Colonic mucosa (tissue), 4 donors: ENCODE measurements around the gene CPZ. TPM values are rescaled to one million over a fixed set of nuclear protein-coding genes. Genes with fewer than 3 reads are reported as not detected.

Experiments used
- DNase-seq: peaks from one replicate; pipeline ENCODE4 v3.0.0-alpha.2; 2020
- H3K27ac ChIP-seq: fragments of 200-600 bp; one replicate; pipeline ENCODE4 v1.8.0; 2021
- H3K27me3 ChIP-seq: fragments of 200-600 bp; one replicate; pipeline ENCODE4 v1.8.0; 2021
- H3K36me3 ChIP-seq: fragments of 200-600 bp; one replicate; pipeline ENCODE4 v1.8.0; 2021
- H3K4me1 ChIP-seq: fragments of 200-600 bp; one replicate; pipeline ENCODE4 v1.8.0; 2021; ENCODE audit warnings: mild to moderate bottlenecking
- H3K4me3 ChIP-seq: fragments of 200-600 bp; one replicate; pipeline ENCODE4 v1.8.0; 2021
- H3K9ac ChIP-seq, 2 donors: one replicate each; pipeline ENCODE4 v1.7.0; 2013; ENCODE audit warnings: control low read depth in 2 of 2, low read depth in 2 of 2, low read length in 2 of 2
- H3K9me3 ChIP-seq: fragments of 200-600 bp; one replicate; pipeline ENCODE4 v1.8.0; 2021
- CTCF ChIP-seq: fragments of 200-600 bp; IDR thresholded peaks from one replicate; pipeline ENCODE4 v1.8.0; 2022; ENCODE audit warnings: antibody characterized with exemption, mild to moderate bottlenecking
- intact Hi-C: fragments of 100-400 bp; cut with DNase I; formaldehyde crosslinking; loops from one replicate; pipeline ENCODE4 v1.14.1; 2022
- total RNA-seq, 2 donors: library from RNA; stranded (reverse); fragmentation: NEBNext Ultra II Directional in 1 of 2; extraction: Animal tissue kit (Norgen Biotek cat#: 25700) in 1 of 2; gene quantifications; one replicate each; pipeline ENCODE4 v1.2.1, GENCODE V29; 2021
- donor health status: healthy.
- donor health status: DM: no; HTN: no; CAD: no.
- donor health status: DM: no; HTN: no; CAD: no.

Gene CPZ
- total RNA-seq: 1 to 10 TPM; 1.2 to 1.5 TPM

GRCh38 chr4:8592366-8593263, at the start of gene CPZ:
TSS of gene CPZ (plus strand) at chr4:8592765. CDS start at chr4:8592834, 69 bp downstream.
- Histone ChIP-seq H3K4me1 (no peaks in the 10 kb centered on the region), H3K27ac (no peak within 1 kb of the TSS), H3K36me3 (no peaks in the 10 kb centered on the region), H3K9me3 (no peaks in the 10 kb centered on the region), H3K9ac (no peak within 1 kb of the TSS), H3K4me3 (no peak within 1 kb of the TSS), H3K27me3 (peaks cover 27% of the 10 kb centered on the region)
- intact Hi-C loops: loop anchor here (10.0 kb wide), 1 partner anchor 328 kb away; the partner anchor contains the start of gene HTRA3
- TF ChIP-seq CTCF: no peak
- no peak for DNase-seq

DNA sequence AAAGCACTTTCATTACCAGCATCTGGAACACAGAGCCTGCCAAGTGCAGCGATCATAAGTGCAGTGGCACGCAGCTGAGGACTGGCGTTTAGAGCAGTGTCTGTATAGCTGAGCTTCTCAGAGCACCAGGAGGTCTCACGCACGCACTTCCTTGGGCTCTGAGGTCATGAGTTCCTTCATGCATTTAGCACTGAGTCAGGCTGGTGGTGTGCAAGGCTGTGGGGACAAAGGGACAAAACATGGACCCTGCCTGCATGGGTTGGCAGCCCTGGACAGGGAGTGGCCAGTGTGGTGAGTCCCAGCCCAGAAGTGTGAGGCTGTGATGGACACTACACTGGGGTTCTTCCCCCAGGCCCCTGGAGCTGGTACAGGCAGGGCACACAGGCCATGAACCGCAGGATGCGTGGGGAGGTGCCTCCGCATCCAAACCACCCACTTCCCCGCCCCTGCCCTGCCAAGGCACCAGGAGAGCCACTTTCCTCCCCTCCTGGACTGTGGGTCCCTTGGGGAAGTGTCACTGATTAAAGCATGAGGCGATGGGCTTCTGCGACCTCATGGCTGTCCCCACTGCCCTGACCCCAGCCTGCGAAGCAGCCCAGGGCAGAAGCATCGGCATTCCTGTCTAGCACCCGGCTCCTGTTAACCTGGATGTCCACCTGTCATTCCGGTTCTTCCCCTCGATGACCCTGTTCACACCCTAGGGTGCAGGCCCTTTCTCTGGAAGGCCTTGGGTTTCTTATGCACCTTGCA, 49.6 kb upstream of the CPZ start:
- Histone ChIP-seq H3K27ac (no peak overlapping the region), H3K36me3 (no peaks in the 10 kb centered on the region), H3K9me3 (no peaks in the 10 kb centered on the region), H3K4me3 (no peak overlapping the region), H3K4me1 (no peaks in the 10 kb centered on the region), H3K9ac (no peak overlapping the region), H3K27me3 (no peaks in the 10 kb centered on the region)
- TF ChIP-seq CTCF: no peak
- DNase-seq: no peak
- intact Hi-C loops: no loop called here

DNA sequence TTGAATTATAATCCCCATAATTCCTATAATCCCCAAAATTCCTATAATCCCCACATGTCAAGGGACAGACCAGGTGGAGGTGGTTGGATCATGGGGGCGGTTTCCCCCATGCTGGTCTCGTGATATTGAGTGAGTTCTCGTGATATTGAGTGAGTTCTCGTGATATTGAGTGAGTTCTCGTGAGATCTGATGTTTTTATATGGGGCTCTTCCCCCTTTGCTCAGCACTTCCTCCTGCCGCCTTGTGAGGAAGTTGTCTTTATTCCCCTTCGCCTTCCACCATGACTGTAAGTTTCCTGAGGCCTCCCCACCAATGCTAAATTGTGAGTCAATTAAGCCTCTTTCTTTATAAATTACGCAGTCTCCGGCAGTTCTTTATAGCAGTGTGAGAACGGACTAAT, 48.9 kb upstream of the CPZ start:
- intact Hi-C loops: no loop called here
- H3K4me3 ChIP-seq: no peak overlapping the region

GRCh38 chr4:8544282-8544681, 48.3 kb upstream of the CPZ start:
- H3K27me3 ChIP-seq: no peaks in the 10 kb centered on the region
- intact Hi-C loops: no loop called here
- no peak overlapping the region for H3K9ac ChIP-seq

More for the DNA sequence above, 48.9 kb upstream of the CPZ start:
- no peak for DNase-seq
- Histone ChIP-seq H3K9me3 (no peaks in the 10 kb centered on the region), H3K27ac (no peak overlapping the region), H3K9ac (no peak overlapping the region), H3K36me3 (no peaks in the 10 kb centered on the region), H3K27me3 (no peaks in the 10 kb centered on the region), H3K4me1 (no peaks in the 10 kb centered on the region)
- no peak for TF ChIP-seq CTCF

More at GRCh38 chr4:8544282-8544681, 48.3 kb upstream of the CPZ start:
- no peaks in the 10 kb centered on the region for H3K4me1 ChIP-seq
- no peaks in the 10 kb centered on the region for H3K9me3 ChIP-seq
- H3K27ac ChIP-seq: no peak overlapping the region
- no peak overlapping the region for H3K4me3 ChIP-seq
- H3K36me3 ChIP-seq: no peaks in the 10 kb centered on the region
- TF ChIP-seq CTCF: no peak
- DNase-seq: no peak
